Panc1 (cell line): ENCODE measurements around the gene CLDN4. TPM values are rescaled to one million over a fixed set of nuclear protein-coding genes. Genes with fewer than 3 reads are reported as not detected.

Experiments used
- ATAC-seq: fragments of 200-7000 bp; cut with Tn5 transposase; 2 replicates; pipeline ENCODE4 v1.9.1; 2020; ENCODE audit warnings: mild to moderate bottlenecking, moderate library complexity
- BruUV-seq: library from RNA; stranded (reverse); fragments of 400-500 nt; replicated peaks from 2 replicates; lab custom pipeline; 2021; lab: Mats Ljungman, UMichigan
- CTCF ChIA-PET: fragments of 300-600 bp; sonication (Branson Sonifier 250); formaldehyde crosslinking; loops from one replicate; lab custom pipeline; 2022; ENCODE audit warnings: antibody characterized with exemption; lab: Charles Lee
- POLR2A ChIA-PET: fragments of 300-600 bp; sonication (Branson Sonifier 250); formaldehyde crosslinking; loops from one replicate; lab custom pipeline; 2022; ENCODE audit warnings: antibody characterized with exemption; lab: Charles Lee
- DNase-seq: peaks from one replicate; pipeline ENCODE4 v3.0.0-alpha.2; 2010; ENCODE audit warnings: low read depth, low spot score
- H3K27ac ChIP-seq: 2 replicates; pipeline ENCODE4 v1.5.1; 2011; ENCODE audit warnings: mild to moderate bottlenecking, low read length, inconsistent platforms
- H3K27me3 ChIP-seq: fragments of 200-500 bp; sonication (Bioruptor generic); 2 replicates; pipeline ENCODE4 v1.6.0; 2014; ENCODE audit warnings: low read length, inconsistent platforms; ENCODE audit not compliant: control insufficient read depth, insufficient read depth
- H3K36me3 ChIP-seq: fragments of 200-500 bp; sonication (Bioruptor generic); 2 replicates; pipeline ENCODE4 v1.5.1; 2014; ENCODE audit warnings: inconsistent platforms, mild to moderate bottlenecking, low read length, moderate library complexity; ENCODE audit not compliant: control insufficient read depth, insufficient read depth
- H3K4me1 ChIP-seq: 2 replicates; pipeline ENCODE4 v1.5.1; 2011; ENCODE audit warnings: inconsistent platforms, mild to moderate bottlenecking, low read length, moderate library complexity; ENCODE audit not compliant: control insufficient read depth, insufficient read depth
- H3K4me3 ChIP-seq, 2 experiments: 2 replicates each; pipeline ENCODE4 v1.5.1; 2011 to 2012; ENCODE audit warnings: low read depth in 2 of 2, low read length in 2 of 2, mild to moderate bottlenecking in 2 of 2, inconsistent platforms in 1 of 2, moderate library complexity in 1 of 2
- H3K9me3 ChIP-seq: fragments of 200-500 bp; sonication (Bioruptor generic); 2 replicates; pipeline ENCODE4 v1.5.1; 2014; ENCODE audit warnings: low read depth, mild to moderate bottlenecking, inconsistent platforms, low read length, moderate library complexity; ENCODE audit not compliant: control insufficient read depth, insufficient read depth
- CTCF ChIP-seq: fragments of 450-650 bp; IDR thresholded peaks from 2 replicates; pipeline ENCODE4 v1.5.1; 2017; ENCODE audit warnings: mild to moderate bottlenecking
- POLR2AphosphoS5 ChIP-seq: IDR thresholded peaks from 2 replicates; pipeline ENCODE4 v1.6.1; 2012; ENCODE audit warnings: mild to moderate bottlenecking, low read depth, low read length, moderate library complexity
- REST ChIP-seq, 2 experiments: IDR thresholded peaks; 2 replicates each; pipeline ENCODE4 v1.6.1; 2011 to 2012; ENCODE audit warnings: low read depth in 2 of 2, control low read depth in 1 of 2, low read length in 1 of 2, mild to moderate bottlenecking in 1 of 2, moderate library complexity in 1 of 2; ENCODE audit not compliant: insufficient read depth in 1 of 2
- SIN3A ChIP-seq: IDR thresholded peaks from 2 replicates; pipeline ENCODE4 v1.6.1; 2012; ENCODE audit warnings: low read depth, mild to moderate bottlenecking, low read length, moderate library complexity, borderline replicate concordance; ENCODE audit not compliant: insufficient read depth
- TCF7L2 ChIP-seq: IDR thresholded peaks from 2 replicates; pipeline ENCODE4 v1.6.1; 2011; ENCODE audit warnings: mild to moderate bottlenecking, low read depth, low read length, inconsistent platforms
- in situ Hi-C: cut with HindIII; loops from 2 replicates; pipeline ENCODE4 v1.10.0; 2016; ENCODE audit warnings: low sequenced_read_pairs, low pct_unique_long_range_greater_than_20kb
- intact Hi-C: fragments of 100-400 bp; cut with micrococcal nuclease; formaldehyde crosslinking; loops from one replicate; pipeline ENCODE4 v1.10.0; 2022; ENCODE audit not compliant: unreplicated experiment
- total RNA-seq: library from RNA; stranded (reverse); gene quantifications from one replicate; pipeline ENCODE4 v1.2.1, GENCODE V29; 2021; ENCODE audit not compliant: unreplicated experiment

Gene CLDN4
- total RNA-seq, 1 experiment from 2014 or later, result 295 TPM

GRCh38 chr7:73841689-73842066 lies 10.9 kb downstream of the CLDN4 start:
- DNase-seq (no peak), ATAC-seq (peak; percentile 56)
- no peaks in the 10 kb centered on the region for H3K27me3 ChIP-seq
- in situ Hi-C loops (no loop called here), intact Hi-C loops (no loop called here)
- no peak for TF ChIP-seq CTCF
- no peak for TF ChIP-seq SIN3A
- no peak for TF ChIP-seq REST (IDR thresholded peaks at IDR 0.05; ENCODE audit: insufficient read depth in 1 of 2, low read depth in 2 of 2, low read length in 1 of 2)
- no peak for TF ChIP-seq TCF7L2
- no peak for TF ChIP-seq POLR2AphosphoS5
- no peaks in the 10 kb centered on the region; the same call in 1 of the 2 replicates for H3K36me3 ChIP-seq
- H3K4me3 ChIP-seq, result peak overlapping the region; percentile 70 to 76
- H3K9me3 ChIP-seq, result no peaks in the 10 kb centered on the region
- POLR2A ChIA-PET, result interaction anchor here (1.6 to 1.8 kb wide), 2 partner anchors 8 to 9 kb away, joined by 6 read pairs; no protein-coding TSS in a partner anchor
- CTCF ChIA-PET, result no interaction called here
- BruUV-seq, result no TSS peak
- H3K27ac ChIP-seq, result peak overlapping the region; percentile 83
- peaks cover 21% of the 10 kb centered on the region for H3K4me1 ChIP-seq

GRCh38 chr7:73842067-73842976 lies 11.5 kb downstream of the CLDN4 start, which contains the start of gene METTL27:
Gene METTL27 (minus strand): TSS chr7:73842516. CDS start chr7:73842140, 376 bp downstream.
- DNase-seq (no peak), ATAC-seq (peak; percentile 91)
- Histone ChIP-seq H3K4me3 (peak within 1 kb of the TSS; percentile 70 to 76), H3K36me3 (no peaks in the 10 kb centered on the region; the same call in 1 of the 2 replicates), H3K9me3 (no peaks in the 10 kb centered on the region), H3K4me1 (peaks cover 21% of the 10 kb centered on the region), H3K27ac (peak within 1 kb of the TSS; percentile 83), H3K27me3 (no peaks in the 10 kb centered on the region)
- TF ChIP-seq REST (IDR thresholded peaks at IDR 0.05; ENCODE audit: insufficient read depth in 1 of 2, low read depth in 2 of 2, low read length in 1 of 2), result no peak
- peak; percentile 80 for TF ChIP-seq POLR2AphosphoS5
- POLR2A ChIA-PET, result interaction anchor here (0.6 to 1.8 kb wide), 4 partner anchors 9 to 438 kb away, joined by 3 to 10 read pairs (median 6); no protein-coding TSS in a partner anchor
- intact Hi-C loops (no loop called here), in situ Hi-C loops (no loop called here)
- BruUV-seq, result TSS peak; percentile 88
- CTCF ChIA-PET, result interaction anchor here (0.6 to 1.1 kb wide), 6 partner anchors 12 to 235 kb away, joined by 3 to 12 read pairs (median 4); no protein-coding TSS in a partner anchor
